ENCODE results near the gene LMNA. TPM values are rescaled to one million over a fixed set of nuclear protein-coding genes. Genes with fewer than 3 reads are reported as not detected.
"Not testable (repeated sequence)": the region's sequence is repeated elsewhere in the genome, so short reads cannot be mapped to it uniquely, and the experiment has no call there.

Gene LMNA
- total and polyA plus RNA-seq, 9 donors, result 50.1 to 609 (median 360) TPM

DNA sequence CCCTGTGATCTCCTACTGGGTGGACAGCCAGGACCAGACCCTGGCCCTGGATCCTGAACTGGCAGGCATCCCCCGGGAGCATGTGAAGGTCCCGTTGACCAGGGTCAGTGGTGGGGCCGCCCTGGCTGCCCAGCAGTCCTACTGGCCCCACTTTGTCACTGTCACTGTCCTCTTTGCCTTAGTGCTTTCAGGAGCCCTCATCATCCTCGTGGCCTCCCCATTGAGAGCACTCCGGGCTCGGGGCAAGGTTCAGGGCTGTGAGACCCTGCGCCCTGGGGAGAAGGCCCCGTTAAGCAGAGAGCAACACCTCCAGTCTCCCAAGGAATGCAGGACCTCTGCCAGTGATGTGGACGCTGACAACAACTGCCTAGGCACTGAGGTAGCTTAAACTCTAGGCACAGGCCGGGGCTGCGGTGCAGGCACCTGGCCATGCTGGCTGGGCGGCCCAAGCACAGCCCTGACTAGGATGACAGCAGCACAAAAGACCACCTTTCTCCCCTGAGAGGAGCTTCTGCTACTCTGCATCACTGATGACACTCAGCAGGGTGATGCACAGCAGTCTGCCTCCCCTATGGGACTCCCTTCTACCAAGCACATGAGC lies 62.2 kb downstream of the LMNA start:
- H3K27me3 ChIP-seq, result no peaks in the 10 kb centered on the region
- H3K4me3 ChIP-seq, result no peak overlapping the region
- DNase-seq, result no peak
- H3K9me3 ChIP-seq, result no peaks in the 10 kb centered on the region
- no peaks in the 10 kb centered on the region for H3K36me3 ChIP-seq
- H3K27ac ChIP-seq, result no peak overlapping the region
- intact Hi-C loops (cut with DNase I), result no loop called here
- WGBS, 3 donors, result 81 to 86% (median 81%) methylated on average over 12 of the region's 12 CpGs
- no peaks in the 10 kb centered on the region for H3K4me1 ChIP-seq (ENCODE audit: insufficient read depth)
- no peak for TF ChIP-seq CTCF (IDR thresholded peaks at IDR 0.05)

DNA sequence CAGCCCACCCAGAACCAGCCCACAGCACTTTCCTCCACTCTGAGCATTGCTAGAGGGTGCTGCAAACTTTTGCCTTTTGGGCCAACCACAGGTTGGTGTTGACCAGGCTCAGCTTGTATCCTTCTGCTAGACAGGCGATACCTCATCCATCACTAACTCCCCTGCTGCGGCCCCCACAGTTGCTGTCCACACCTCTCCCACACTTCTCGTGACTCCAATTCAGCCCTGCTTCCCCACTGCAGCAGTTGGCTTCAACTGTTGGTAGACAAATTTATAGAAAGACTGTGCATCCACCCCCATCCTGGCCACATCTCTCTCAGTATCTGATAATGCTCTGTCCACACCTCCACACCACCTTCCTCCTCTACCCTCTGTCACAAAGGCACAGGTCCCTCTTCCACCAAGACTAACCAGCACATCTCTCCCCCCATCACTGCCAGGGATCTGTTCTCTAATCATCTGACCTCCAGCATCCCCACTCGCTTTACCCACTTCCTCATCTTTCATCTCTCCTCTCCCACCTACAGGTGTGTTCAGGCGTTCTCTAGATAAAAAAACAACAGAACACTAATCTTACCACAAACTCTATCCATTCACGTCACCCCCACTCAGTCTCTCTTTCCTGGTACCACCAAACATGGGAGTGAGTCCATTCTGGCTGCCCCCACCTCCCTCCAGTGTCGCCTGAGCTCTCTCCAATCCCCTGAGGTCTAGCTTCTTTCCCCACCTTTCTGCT lies 63.6 kb downstream of the LMNA start:
- DNase-seq, result no peak
- no peak overlapping the region for H3K27ac ChIP-seq
- TF ChIP-seq POLR2A (IDR thresholded peaks at IDR 0.05), result no peak
- no peak for TF ChIP-seq CTCF (IDR thresholded peaks at IDR 0.05)
- TF ChIP-seq EP300 (IDR thresholded peaks at IDR 0.05), result no peak
- no peak overlapping the region for H3K4me3 ChIP-seq
- intact Hi-C loops (cut with DNase I), result no loop called here
- H3K9me3 ChIP-seq, result no peaks in the 10 kb centered on the region
- WGBS, 3 donors, result 76 to 79% (median 78%) methylated on average over 7 of the region's 7 CpGs
- H3K4me1 ChIP-seq (ENCODE audit: insufficient read depth), result no peaks in the 10 kb centered on the region
- no peaks in the 10 kb centered on the region for H3K36me3 ChIP-seq
- H3K27me3 ChIP-seq, result no peaks in the 10 kb centered on the region

DNA sequence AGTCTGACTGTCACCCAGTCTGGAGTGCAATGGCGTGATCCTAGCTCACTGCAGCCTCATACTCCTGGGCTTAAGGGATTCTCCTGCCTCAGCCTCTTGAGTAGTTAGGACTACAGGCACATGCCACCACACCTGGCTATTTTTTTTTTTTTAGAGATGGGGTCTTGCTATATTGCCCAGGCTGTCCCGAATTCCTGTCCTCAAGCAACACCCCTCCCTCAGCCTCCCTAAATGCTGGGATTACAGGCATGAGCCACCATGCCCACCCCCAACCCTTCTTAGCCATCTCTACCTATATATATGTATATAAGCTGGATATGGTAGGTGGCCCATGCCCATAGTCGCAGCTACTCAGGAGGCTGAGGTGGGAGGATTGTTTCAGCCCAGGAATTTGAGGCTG lies 66.0 kb downstream of the LMNA start:
- no peak for TF ChIP-seq POLR2A (IDR thresholded peaks at IDR 0.05)
- TF ChIP-seq CTCF (IDR thresholded peaks at IDR 0.05), result no peak
- TF ChIP-seq EP300 (IDR thresholded peaks at IDR 0.05), result no peak
- 91 to 98% (median 97%) methylated on average over 3 of the region's 3 CpGs for WGBS, 3 donors
- intact Hi-C loops (cut with DNase I), result no loop called here
- Histone ChIP-seq H3K4me3 (no peak overlapping the region), H3K36me3 (no peaks in the 10 kb centered on the region), H3K27ac (no peak overlapping the region), H3K9me3 (no peaks in the 10 kb centered on the region), H3K27me3 (no peaks in the 10 kb centered on the region), H3K4me1 (ENCODE audit: insufficient read depth) (no peaks in the 10 kb centered on the region)
- no peak for DNase-seq

DNA sequence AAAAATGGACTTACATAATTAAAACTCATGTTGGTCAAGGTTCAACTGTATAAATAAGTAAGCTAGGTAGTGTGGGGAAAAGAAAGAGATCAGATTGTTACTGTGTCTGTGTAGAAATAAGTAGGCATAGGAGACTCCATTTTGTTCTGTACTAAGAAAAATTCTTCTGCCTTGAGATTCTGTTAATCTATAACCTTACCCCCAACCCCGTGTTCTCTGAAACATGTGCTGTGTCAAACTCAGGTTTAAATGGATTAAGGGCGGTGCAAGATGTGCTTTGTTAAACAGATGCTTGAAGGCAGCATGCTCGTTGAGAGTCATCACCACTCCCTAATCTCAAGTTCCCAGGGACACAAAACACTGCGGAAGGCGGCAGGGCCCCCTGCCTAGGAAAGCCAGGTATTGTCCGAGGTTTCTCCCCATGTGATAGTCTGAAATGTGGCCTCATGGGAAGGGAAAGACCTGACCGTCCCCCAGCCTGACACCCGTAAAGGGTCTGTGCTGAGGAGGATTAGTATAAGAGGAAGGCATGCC lies 66.9 kb downstream of the LMNA start:
- H3K4me1 ChIP-seq (ENCODE audit: insufficient read depth); intact Hi-C loops (cut with DNase I); H3K9me3 ChIP-seq; H3K4me3 ChIP-seq; H3K27ac ChIP-seq; DNase-seq; H3K36me3 ChIP-seq; H3K27me3 ChIP-seq: not testable (repeated sequence)
- WGBS, 3 donors, result 24 to 32% (median 25%) methylated on average over 8 of the region's 8 CpGs

DNA sequence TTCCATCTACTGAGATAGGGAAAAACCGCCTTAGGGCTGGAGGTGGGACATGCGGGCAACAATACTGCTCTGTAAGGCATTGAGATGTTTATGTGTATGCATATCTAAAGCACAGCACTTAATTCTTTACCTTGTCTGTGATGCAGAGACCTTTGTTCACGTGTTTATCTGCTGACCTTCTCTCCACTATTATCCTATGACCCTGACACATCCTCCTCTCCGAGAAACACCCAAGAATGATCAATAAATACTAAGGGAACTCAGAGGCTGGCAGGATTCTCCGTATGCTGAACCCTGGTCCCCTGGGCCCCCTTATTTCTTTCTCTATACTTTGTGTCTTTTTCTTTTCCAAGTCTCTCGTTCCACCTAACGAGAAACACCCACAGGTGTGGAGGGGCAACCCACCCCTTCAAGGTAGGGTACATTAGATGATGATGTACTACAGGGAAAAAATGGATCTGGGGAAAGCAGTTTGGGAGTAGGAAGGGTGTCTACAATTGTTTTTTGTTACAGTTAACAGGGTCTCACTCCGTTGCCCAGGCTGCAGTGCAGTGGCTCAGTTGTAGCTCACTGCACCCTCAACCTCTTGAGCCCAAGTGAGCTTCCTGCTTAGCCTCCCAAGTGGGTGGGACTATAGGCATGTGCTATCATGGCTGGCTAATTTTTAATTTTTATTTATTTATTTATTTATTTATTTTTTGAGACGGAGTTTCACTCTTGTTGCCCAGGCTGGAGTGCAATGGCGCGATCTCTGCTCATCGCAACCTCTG lies 67.7 kb downstream of the LMNA start:
- DNase-seq; H3K9me3 ChIP-seq; H3K27me3 ChIP-seq; H3K4me3 ChIP-seq; intact Hi-C loops (cut with DNase I); H3K27ac ChIP-seq; H3K4me1 ChIP-seq (ENCODE audit: insufficient read depth); H3K36me3 ChIP-seq: not testable (repeated sequence)
- WGBS, 3 donors, result 66 to 72% (median 71%) methylated on average over 12 of the region's 12 CpGs

DNA sequence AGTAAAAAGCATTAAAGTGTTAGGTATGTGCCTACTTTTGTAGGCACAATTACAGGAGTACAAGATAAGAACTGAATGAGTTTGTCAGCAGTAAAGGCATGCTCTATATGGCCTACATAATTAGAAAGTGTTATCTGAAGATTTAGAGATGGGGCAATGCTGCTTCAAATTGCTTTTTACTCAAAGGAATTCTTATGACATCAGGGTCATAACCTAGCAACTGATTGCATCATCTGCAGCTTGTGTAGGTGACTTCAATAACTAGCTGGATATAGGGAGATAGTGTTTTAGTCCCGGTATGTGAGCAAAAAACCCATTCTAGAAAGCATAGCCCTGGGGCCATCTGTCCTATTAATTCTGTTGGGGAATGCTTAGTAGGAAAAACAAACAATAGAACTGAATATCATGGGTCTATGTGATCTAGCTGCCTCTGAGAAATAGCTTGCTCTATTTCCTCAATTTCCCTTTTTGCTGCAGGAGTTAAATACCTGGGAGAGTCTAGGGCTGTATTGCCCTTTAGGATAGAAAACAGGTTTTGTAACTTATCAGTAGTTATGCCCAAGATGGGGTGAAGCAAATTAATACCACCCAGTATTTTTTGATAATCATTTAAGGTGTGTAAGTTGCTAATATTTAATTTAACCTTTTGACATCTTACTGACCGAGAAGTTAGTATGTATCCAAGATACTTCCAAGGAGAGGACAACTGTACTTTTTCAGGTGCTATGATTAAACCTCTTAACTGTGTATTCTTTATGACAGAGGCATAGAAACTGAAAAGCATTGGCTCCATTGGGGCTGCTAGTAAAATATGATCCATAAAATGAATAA lies 72.1 kb downstream of the LMNA start:
- H3K4me1 ChIP-seq (ENCODE audit: insufficient read depth); H3K9me3 ChIP-seq; intact Hi-C loops (cut with DNase I); H3K36me3 ChIP-seq; H3K27me3 ChIP-seq; DNase-seq; H3K4me3 ChIP-seq; H3K27ac ChIP-seq: not testable (repeated sequence)
- WGBS, 3 donors, result 83 to 93% (median 92%) methylated on average over 2 of the region's 2 CpGs

Measured in ovary (tissue), 9 donors.